HCT116 (cell line): ENCODE measurements around the gene HPD.

Source experiments
- JUND ChIP-seq: IDR thresholded peaks from 2 replicates; pipeline ENCODE4 v1.6.1; 2012
- POLR2A ChIP-seq: IDR thresholded peaks from 2 replicates; pipeline ENCODE4 v1.7.0; 2011; ENCODE audit warnings: borderline replicate concordance; ENCODE audit not compliant: insufficient read depth, insufficient read length; ENCODE audit errors: extremely low read depth
- POLR2AphosphoS5 ChIP-seq: IDR thresholded peaks from 2 replicates; pipeline ENCODE4 v1.6.1; 2011; ENCODE audit warnings: mild to moderate bottlenecking, low read depth, low read length, moderate library complexity
- SIN3A ChIP-seq: IDR thresholded peaks from 2 replicates; pipeline ENCODE4 v1.6.1; 2012; ENCODE audit warnings: low read depth
- TF ChIP-seq, protein P1 (sequence below): IDR thresholded peaks from 2 replicates; pipeline ENCODE4 v1.6.1; 2012; ENCODE audit warnings: low read depth

DNA sequence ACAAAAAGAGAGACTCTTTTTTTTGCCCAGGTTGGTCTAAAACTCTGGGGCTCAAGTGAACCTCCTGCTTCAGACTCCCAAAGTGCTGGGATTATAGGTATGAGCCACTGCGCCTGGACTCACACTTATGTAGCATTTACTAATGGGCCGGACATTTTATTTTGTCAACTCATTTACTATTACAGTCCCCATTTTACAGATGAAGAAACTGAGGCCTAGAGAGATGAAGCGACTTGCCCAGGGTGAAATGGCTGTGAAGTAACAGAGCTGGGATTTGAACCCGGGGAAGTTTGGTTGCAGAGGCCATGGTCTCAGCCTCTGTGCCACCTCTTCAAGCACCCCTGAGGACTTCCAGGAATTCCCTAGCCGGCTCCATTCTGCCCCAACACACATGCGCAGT lies 9.4 kb downstream of the HPD start:
- TF ChIP-seq SIN3A (no peak), POLR2A (no peak), JUND (no peak), POLR2AphosphoS5 (no peak)
- TF ChIP-seq, protein P1, sequence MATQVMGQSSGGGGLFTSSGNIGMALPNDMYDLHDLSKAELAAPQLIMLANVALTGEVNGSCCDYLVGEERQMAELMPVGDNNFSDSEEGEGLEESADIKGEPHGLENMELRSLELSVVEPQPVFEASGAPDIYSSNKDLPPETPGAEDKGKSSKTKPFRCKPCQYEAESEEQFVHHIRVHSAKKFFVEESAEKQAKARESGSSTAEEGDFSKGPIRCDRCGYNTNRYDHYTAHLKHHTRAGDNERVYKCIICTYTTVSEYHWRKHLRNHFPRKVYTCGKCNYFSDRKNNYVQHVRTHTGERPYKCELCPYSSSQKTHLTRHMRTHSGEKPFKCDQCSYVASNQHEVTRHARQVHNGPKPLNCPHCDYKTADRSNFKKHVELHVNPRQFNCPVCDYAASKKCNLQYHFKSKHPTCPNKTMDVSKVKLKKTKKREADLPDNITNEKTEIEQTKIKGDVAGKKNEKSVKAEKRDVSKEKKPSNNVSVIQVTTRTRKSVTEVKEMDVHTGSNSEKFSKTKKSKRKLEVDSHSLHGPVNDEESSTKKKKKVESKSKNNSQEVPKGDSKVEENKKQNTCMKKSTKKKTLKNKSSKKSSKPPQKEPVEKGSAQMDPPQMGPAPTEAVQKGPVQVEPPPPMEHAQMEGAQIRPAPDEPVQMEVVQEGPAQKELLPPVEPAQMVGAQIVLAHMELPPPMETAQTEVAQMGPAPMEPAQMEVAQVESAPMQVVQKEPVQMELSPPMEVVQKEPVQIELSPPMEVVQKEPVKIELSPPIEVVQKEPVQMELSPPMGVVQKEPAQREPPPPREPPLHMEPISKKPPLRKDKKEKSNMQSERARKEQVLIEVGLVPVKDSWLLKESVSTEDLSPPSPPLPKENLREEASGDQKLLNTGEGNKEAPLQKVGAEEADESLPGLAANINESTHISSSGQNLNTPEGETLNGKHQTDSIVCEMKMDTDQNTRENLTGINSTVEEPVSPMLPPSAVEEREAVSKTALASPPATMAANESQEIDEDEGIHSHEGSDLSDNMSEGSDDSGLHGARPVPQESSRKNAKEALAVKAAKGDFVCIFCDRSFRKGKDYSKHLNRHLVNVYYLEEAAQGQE, result no peak
